ENCODE results near the gene SPINK14.

Gene SPINK14

DNA sequence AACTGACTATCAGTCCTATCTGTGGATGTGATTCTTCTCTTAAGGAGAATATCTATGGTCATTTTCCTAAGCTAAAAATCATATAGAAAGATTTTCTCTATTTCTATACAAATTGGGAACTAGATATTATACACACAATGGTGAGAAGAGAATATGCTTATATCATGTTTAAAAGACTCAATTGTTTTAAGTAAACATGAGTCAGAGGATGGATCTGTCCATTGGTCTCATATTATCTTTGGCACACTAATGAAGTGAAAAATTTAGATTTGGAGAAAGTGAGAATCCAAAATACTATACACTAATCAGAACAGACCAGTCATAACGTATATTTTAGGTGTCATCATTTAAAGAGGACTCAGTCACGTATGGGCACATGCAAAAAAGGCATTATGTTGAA is 16.5 kb upstream of the SPINK14 start:
- no peaks in the 10 kb centered on the region for H3F3A ChIP-seq (ENCODE audit: insufficient read depth, low read length)
- no peak overlapping the region for H3K4me3 ChIP-seq (ENCODE audit: low read depth, low read length, poor library complexity, severe bottlenecking)
- TF ChIP-seq EZH2 (IDR thresholded peaks at IDR 0.05; ENCODE audit: borderline replicate concordance, low read length) = no peak
- TF ChIP-seq CTCF (IDR thresholded peaks at IDR 0.05; ENCODE audit: low read length) = no peak
- H3K9me3 ChIP-seq (ENCODE audit: low read length) = no peaks in the 10 kb centered on the region
- H3K36me3 ChIP-seq (ENCODE audit: insufficient read depth, low read length) = no peaks in the 10 kb centered on the region
- H3K4me1 ChIP-seq (ENCODE audit: insufficient read depth, low read length, severe bottlenecking) = no peaks in the 10 kb centered on the region
- H3K9me2 ChIP-seq (ENCODE audit: low read depth, low read length) = no peaks in the 10 kb centered on the region
- H3K27me3 ChIP-seq (ENCODE audit: insufficient read depth, low read length) = no peaks in the 10 kb centered on the region
- no peak overlapping the region for H2AFZ ChIP-seq (ENCODE audit: low read length)
- no peaks in the 10 kb centered on the region for H4K20me1 ChIP-seq (ENCODE audit: insufficient read depth, low read length)
- no peaks in the 10 kb centered on the region for H3K79me2 ChIP-seq (ENCODE audit: insufficient read depth, low read length)
- no peak overlapping the region for H3K4me2 ChIP-seq (ENCODE audit: low read length)
- no peak overlapping the region for H3K9ac ChIP-seq (ENCODE audit: low read length)
- H3K27ac ChIP-seq (ENCODE audit: low read depth, low read length, poor library complexity, severe bottlenecking) = no peak overlapping the region

DNA sequence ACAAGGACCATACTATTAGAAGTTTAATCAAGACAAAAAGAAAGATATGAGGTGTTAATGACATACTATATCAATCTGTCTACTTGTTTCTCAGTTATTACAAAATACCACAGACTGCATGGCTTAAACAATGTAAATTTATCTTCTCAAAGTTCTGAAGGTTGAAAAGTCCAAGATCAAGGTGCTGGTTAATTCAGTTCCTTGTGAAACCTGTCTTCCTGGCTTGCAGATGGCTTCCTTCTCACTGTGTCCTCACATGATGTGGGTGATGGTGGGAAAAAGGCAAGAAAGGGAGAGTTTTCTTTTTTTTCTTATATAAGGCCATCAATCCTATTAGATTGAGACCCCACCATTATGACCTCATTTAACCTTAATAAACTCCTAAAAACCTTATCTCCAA is 15.6 kb upstream of the SPINK14 start:
- no peaks in the 10 kb centered on the region for H3K36me3 ChIP-seq (ENCODE audit: insufficient read depth, low read length)
- no peak overlapping the region for H2AFZ ChIP-seq (ENCODE audit: low read length)
- no peak overlapping the region for H3K4me2 ChIP-seq (ENCODE audit: low read length)
- no peaks in the 10 kb centered on the region for H3K9me3 ChIP-seq (ENCODE audit: low read length)
- no peak overlapping the region for H3K9ac ChIP-seq (ENCODE audit: low read length)
- H3K27me3 ChIP-seq (ENCODE audit: insufficient read depth, low read length) = no peaks in the 10 kb centered on the region
- no peak overlapping the region for H3K27ac ChIP-seq (ENCODE audit: low read depth, low read length, poor library complexity, severe bottlenecking)
- no peak overlapping the region for H3K4me3 ChIP-seq (ENCODE audit: low read depth, low read length, poor library complexity, severe bottlenecking)
- H3K79me2 ChIP-seq (ENCODE audit: insufficient read depth, low read length) = no peaks in the 10 kb centered on the region
- TF ChIP-seq EZH2 (IDR thresholded peaks at IDR 0.05; ENCODE audit: borderline replicate concordance, low read length) (no peak), CTCF (IDR thresholded peaks at IDR 0.05; ENCODE audit: low read length) (no peak)
- H3F3A ChIP-seq (ENCODE audit: insufficient read depth, low read length) = no peaks in the 10 kb centered on the region
- no peaks in the 10 kb centered on the region for H3K9me2 ChIP-seq (ENCODE audit: low read depth, low read length)
- no peaks in the 10 kb centered on the region for H3K4me1 ChIP-seq (ENCODE audit: insufficient read depth, low read length, severe bottlenecking)
- H4K20me1 ChIP-seq (ENCODE audit: insufficient read depth, low read length) = no peaks in the 10 kb centered on the region

DNA sequence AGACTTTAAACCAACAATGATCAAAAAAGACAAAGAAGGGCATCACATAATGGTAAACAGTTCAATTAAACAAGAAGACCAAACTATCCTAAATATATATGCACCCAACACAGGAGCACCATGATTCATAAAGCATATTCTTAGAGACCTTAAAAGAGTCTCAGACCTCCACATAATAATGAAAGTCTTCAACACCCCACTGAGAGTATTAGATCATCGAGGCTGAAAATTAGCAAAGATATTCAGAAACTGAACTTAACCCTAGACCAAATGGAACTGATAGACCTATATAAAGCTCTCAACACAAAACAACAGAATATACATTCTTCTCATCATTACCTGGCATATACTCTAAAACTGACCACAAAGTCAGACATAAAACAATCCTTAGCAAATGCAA is 11.7 kb upstream of the SPINK14 start:
- Histone ChIP-seq H3K9me2 (ENCODE audit: low read depth, low read length) (no peaks in the 10 kb centered on the region), H3K79me2 (ENCODE audit: insufficient read depth, low read length) (no peaks in the 10 kb centered on the region), H4K20me1 (ENCODE audit: insufficient read depth, low read length) (no peaks in the 10 kb centered on the region), H3K4me1 (ENCODE audit: insufficient read depth, low read length, severe bottlenecking) (no peaks in the 10 kb centered on the region), H3K9ac (ENCODE audit: low read length) (no peak overlapping the region), H3F3A (ENCODE audit: insufficient read depth, low read length) (no peaks in the 10 kb centered on the region), H2AFZ (ENCODE audit: low read length) (no peak overlapping the region), H3K27me3 (ENCODE audit: insufficient read depth, low read length) (no peaks in the 10 kb centered on the region), H3K4me3 (ENCODE audit: low read depth, low read length, poor library complexity, severe bottlenecking) (no peak overlapping the region), H3K36me3 (ENCODE audit: insufficient read depth, low read length) (no peaks in the 10 kb centered on the region), H3K9me3 (ENCODE audit: low read length) (no peaks in the 10 kb centered on the region), H3K4me2 (ENCODE audit: low read length) (no peak overlapping the region), H3K27ac (ENCODE audit: low read depth, low read length, poor library complexity, severe bottlenecking) (no peak overlapping the region)
- TF ChIP-seq EZH2 (IDR thresholded peaks at IDR 0.05; ENCODE audit: borderline replicate concordance, low read length) (no peak), CTCF (IDR thresholded peaks at IDR 0.05; ENCODE audit: low read length) (no peak)
